NB4 (cell line): Measurements from ENCODE around the gene NFIL3.

Experiments used
- CTCF ChIP-seq: IDR thresholded peaks from one replicate; pipeline ENCODE4 v1.5.1; 2012; ENCODE audit warnings: low read depth, low read length
- POLR2A ChIP-seq: IDR thresholded peaks from 2 replicates; pipeline ENCODE4 v1.6.1; 2011; ENCODE audit warnings: mild to moderate bottlenecking; ENCODE audit not compliant: insufficient read length; ENCODE audit errors: extremely low read depth

- TF ChIP-seq CTCF (no peak), POLR2A (no peak)
Observed at GRCh38 chr9:91407580-91408318, 15.9 kb downstream of the NFIL3 start.
